Stimulated activated effector memory CD8-positive, alpha-beta T cell treated with anti-CD3 and anti-CD28 coated beads, Interleukin-12 subunit alpha, Interleukin-12 subunit beta, amount 100 ng/mL, for 72 hours (primary cell): ENCODE results near the gene HSPA9.
A peak's percentile ranks its signal among the peaks of the same experiment; 100 is the strongest.

Experiments used
- ATAC-seq: fragments of 150-1000 bp; cut with Tn5 transposase; 2 replicates; pipeline ENCODE4 v1.10.0; 2021
- DNase-seq, 2 donors: peaks; one replicate each; pipeline ENCODE4 v3.0.0; 2021 to 2022; ENCODE audit warnings: low spot score in 2 of 2
- H3K27ac Mint-ChIP-seq: one replicate; pipeline ENCODE4 v1.8.0; 2022; ENCODE audit warnings: mild to moderate bottlenecking, mixed read lengths
- H3K36me3 Mint-ChIP-seq: one replicate; pipeline ENCODE4 v1.8.0; 2022; ENCODE audit warnings: mild to moderate bottlenecking, mixed read lengths
- H3K4me1 Mint-ChIP-seq: one replicate; pipeline ENCODE4 v1.8.0; 2022; ENCODE audit warnings: mixed read lengths
- H3K4me3 Mint-ChIP-seq: one replicate; pipeline ENCODE4 v1.8.0; 2022; ENCODE audit warnings: mild to moderate bottlenecking, mixed read lengths
- H3K9me3 Mint-ChIP-seq: one replicate; pipeline ENCODE4 v1.8.0; 2022; ENCODE audit warnings: mixed read lengths

The HSPA9 gene

GRCh38 chr5:138553437-138554095, 21.6 kb downstream of the HSPA9 start:
- no peak overlapping the region for H3K4me3 Mint-ChIP-seq
- DNase-seq, result no peak
- H3K36me3 Mint-ChIP-seq, result peaks cover 92% of the 10 kb centered on the region
- H3K9me3 Mint-ChIP-seq, result no peaks in the 10 kb centered on the region
- no peak for ATAC-seq
- peak overlapping the region; percentile 27 for H3K27ac Mint-ChIP-seq
- peaks cover 10% of the 10 kb centered on the region for H3K4me1 Mint-ChIP-seq

- ATAC-seq (no peak), DNase-seq (no peak)
- Mint-ChIP-seq H3K36me3 (peaks cover 90% of the 10 kb centered on the region), H3K9me3 (no peaks in the 10 kb centered on the region), H3K27ac (peak overlapping the region; percentile 60), H3K4me3 (no peak overlapping the region), H3K4me1 (peaks cover 18% of the 10 kb centered on the region)
These were observed 22.5 kb downstream of the HSPA9 start for GRCh38 chr5:138552657-138553056.

- Mint-ChIP-seq H3K36me3 (peaks cover 80% of the 10 kb centered on the region), H3K4me3 (no peak overlapping the region), H3K27ac (no peak overlapping the region), H3K4me1 (peaks cover 36% of the 10 kb centered on the region), H3K9me3 (no peaks in the 10 kb centered on the region)
- no peak for DNase-seq
- ATAC-seq, result no peak
These were observed 25.8 kb downstream of the HSPA9 start for GRCh38 chr5:138549414-138549813.

GRCh38 chr5:138545919-138546562, 29.2 kb downstream of the HSPA9 start:
- peaks cover 57% of the 10 kb centered on the region for H3K4me1 Mint-ChIP-seq
- H3K27ac Mint-ChIP-seq, result no peak overlapping the region
- H3K36me3 Mint-ChIP-seq, result peaks cover 80% of the 10 kb centered on the region

GRCh38 chr5:138544181-138545134, 30.7 kb downstream of the HSPA9 start:
- Mint-ChIP-seq H3K4me1 (peaks cover 68% of the 10 kb centered on the region), H3K27ac (peak overlapping the region; percentile 99), H3K4me3 (peak overlapping the region; percentile 92), H3K36me3 (peaks cover 80% of the 10 kb centered on the region), H3K9me3 (no peaks in the 10 kb centered on the region)
- DNase-seq (peak in 1 of 2 donors; percentile 62), ATAC-seq (no peak)

More at GRCh38 chr5:138545919-138546562, 29.2 kb downstream of the HSPA9 start:
- no peaks in the 10 kb centered on the region for H3K9me3 Mint-ChIP-seq
- DNase-seq, result no peak
- ATAC-seq, result no peak
- H3K4me3 Mint-ChIP-seq, result peak overlapping the region; percentile 92

- peak overlapping the region; percentile 99 for H3K27ac Mint-ChIP-seq
- peak overlapping the region; percentile 92 for H3K4me3 Mint-ChIP-seq
- H3K4me1 Mint-ChIP-seq, result peaks cover 65% of the 10 kb centered on the region
These were observed 31.5 kb downstream of the HSPA9 start for GRCh38 chr5:138543730-138544104.

GRCh38 chr5:138542956-138543729, 32.1 kb downstream of the HSPA9 start, which contains the start of gene ETF1:
TSS of gene ETF1 (minus strand) at chr5:138543236. CDS start at chr5:138542918, 318 bp downstream.
- ATAC-seq (peak; percentile 95), DNase-seq (peak; percentile 93 to 99)
- Mint-ChIP-seq H3K27ac (peak within 1 kb of the TSS; percentile 99), H3K4me1 (peaks cover 63% of the 10 kb centered on the region), H3K9me3 (no peaks in the 10 kb centered on the region), H3K4me3 (peak within 1 kb of the TSS; percentile 92), H3K36me3 (peaks cover 88% of the 10 kb centered on the region)

More at GRCh38 chr5:138543730-138544104, 31.5 kb downstream of the HSPA9 start:
- no peaks in the 10 kb centered on the region for H3K9me3 Mint-ChIP-seq
- peaks cover 84% of the 10 kb centered on the region for H3K36me3 Mint-ChIP-seq
- DNase-seq (no peak), ATAC-seq (peak; percentile 76)

GRCh38 chr5:138542180-138542955, 32.8 kb downstream of the HSPA9 start:
- Mint-ChIP-seq H3K4me1 (peaks cover 57% of the 10 kb centered on the region), H3K9me3 (no peaks in the 10 kb centered on the region), H3K27ac (peak overlapping the region; percentile 99), H3K4me3 (peak overlapping the region; percentile 92), H3K36me3 (peaks cover 84% of the 10 kb centered on the region)
- DNase-seq, result peak in 1 of 2 donors; percentile 70
- ATAC-seq, result no peak

- no peak for ATAC-seq
- H3K27ac Mint-ChIP-seq, result peak overlapping the region; percentile 99
- DNase-seq, result no peak
- peaks cover 62% of the 10 kb centered on the region for H3K4me1 Mint-ChIP-seq
- H3K9me3 Mint-ChIP-seq, result no peaks in the 10 kb centered on the region
- peaks cover 82% of the 10 kb centered on the region for H3K36me3 Mint-ChIP-seq
- H3K4me3 Mint-ChIP-seq, result peak overlapping the region; percentile 92
These were observed 33.6 kb downstream of the HSPA9 start for GRCh38 chr5:138541511-138542179.

- peaks cover 63% of the 10 kb centered on the region for H3K4me1 Mint-ChIP-seq
These were observed 35.4 kb downstream of the HSPA9 start for GRCh38 chr5:138539791-138540190.

GRCh38 chr5:138538943-138539627, 36.1 kb downstream of the HSPA9 start:
- Mint-ChIP-seq H3K4me1 (peaks cover 56% of the 10 kb centered on the region), H3K4me3 (no peak overlapping the region), H3K36me3 (peaks cover 91% of the 10 kb centered on the region), H3K27ac (peak overlapping the region; percentile 61), H3K9me3 (no peaks in the 10 kb centered on the region)
- DNase-seq, result no peak
- no peak for ATAC-seq

More at GRCh38 chr5:138539791-138540190, 35.4 kb downstream of the HSPA9 start:
- no peak for DNase-seq
- no peak for ATAC-seq
- no peaks in the 10 kb centered on the region for H3K9me3 Mint-ChIP-seq
- H3K36me3 Mint-ChIP-seq, result peaks cover 91% of the 10 kb centered on the region
- H3K4me3 Mint-ChIP-seq, result no peak overlapping the region
- peak overlapping the region; percentile 61 for H3K27ac Mint-ChIP-seq

GRCh38 chr5:138536665-138537315, 38.4 kb downstream of the HSPA9 start:
- no peak for DNase-seq
- ATAC-seq, result peak; percentile 63
- peaks cover 57% of the 10 kb centered on the region for H3K4me1 Mint-ChIP-seq
- H3K9me3 Mint-ChIP-seq, result no peaks in the 10 kb centered on the region
- H3K4me3 Mint-ChIP-seq, result no peak overlapping the region
- peaks cover 90% of the 10 kb centered on the region for H3K36me3 Mint-ChIP-seq
- peak overlapping the region; percentile 75 for H3K27ac Mint-ChIP-seq

- ATAC-seq (no peak), DNase-seq (no peak)
- Mint-ChIP-seq H3K9me3 (no peaks in the 10 kb centered on the region), H3K27ac (peak overlapping the region; percentile 75), H3K36me3 (peaks cover 89% of the 10 kb centered on the region), H3K4me3 (no peak overlapping the region), H3K4me1 (peaks cover 56% of the 10 kb centered on the region)
These were observed 39.0 kb downstream of the HSPA9 start for GRCh38 chr5:138536215-138536614.
